Ascending aorta (tissue), 2 donors: ENCODE measurements around the gene PCDHAC2. TPM values are rescaled to one million over a fixed set of nuclear protein-coding genes. Genes with fewer than 3 reads are reported as not detected.
A peak's percentile ranks its signal among the peaks of the same experiment; 100 is the strongest.

Experiments
- DNase-seq, 2 donors: peaks; one replicate each; pipeline ENCODE4 v3.0.0-alpha.2; 2019; ENCODE audit warnings: low spot score in 2 of 2
- H3K27ac ChIP-seq, 2 donors: fragments of 200-600 bp; sonication (generic); one replicate each; pipeline ENCODE4 v1.5.1; 2016 to 2017; ENCODE audit warnings: mild to moderate bottlenecking in 1 of 2
- H3K27me3 ChIP-seq: fragments of 200-600 bp; sonication (generic); one replicate; pipeline ENCODE4 v1.5.1; 2017
- H3K36me3 ChIP-seq, 2 donors: fragments of 200-600 bp; sonication (generic); one replicate each; pipeline ENCODE4 v1.5.1; 2016
- H3K4me1 ChIP-seq, 2 donors: fragments of 200-600 bp; sonication (generic); one replicate each; pipeline ENCODE4 v1.5.1; 2016 to 2017; ENCODE audit warnings: mild to moderate bottlenecking in 1 of 2
- H3K4me3 ChIP-seq, 2 donors: fragments of 200-600 bp; sonication (generic); one replicate each; pipeline ENCODE4 v1.5.1; 2016 to 2017; ENCODE audit warnings: mild to moderate bottlenecking in 1 of 2
- H3K9me3 ChIP-seq, 2 donors: fragments of 200-600 bp; sonication (generic); one replicate each; pipeline ENCODE4 v1.5.1; 2016
- CTCF ChIP-seq, 3 experiments: fragments of 200-600 bp in 2 of 3; fragments of 450-650 bp in 1 of 3; sonication (generic) in 2 of 3; IDR thresholded peaks; one replicate each; pipeline ENCODE4 v1.5.1; 2016 to 2019; ENCODE audit warnings: antibody characterized with exemption in 3 of 3, mild to moderate bottlenecking in 1 of 3, moderate library complexity in 1 of 3
- intact Hi-C: fragments of 100-400 bp; cut with DNase I; formaldehyde crosslinking; loops from one replicate; pipeline ENCODE4 v1.15.1; 2023
- total RNA-seq: library from RNA; depleted of rRNA; stranded (reverse); fragments of >200 nt; gene quantifications from one replicate; pipeline ENCODE4 v1.1.0, GENCODE V29; 2016

The PCDHAC2 gene
- total RNA-seq, 1 donor from 2014 or later = not detected

GRCh38 chr5:141001446-141001843, 35.2 kb downstream of the PCDHAC2 start:
- Histone ChIP-seq H3K4me3 (peak overlapping the region; percentile 32 to 45), H3K27me3 (no peaks in the 10 kb centered on the region), H3K4me1 (no peaks in the 10 kb centered on the region), H3K36me3 (no peaks in the 10 kb centered on the region), H3K27ac (no peak overlapping the region), H3K9me3 (no peaks in the 10 kb centered on the region)
- intact Hi-C loops = no loop called here
- DNase-seq = no peak
- no peak for TF ChIP-seq CTCF (IDR thresholded peaks at IDR 0.05)

- no peak for DNase-seq
- H3K27me3 ChIP-seq = no peaks in the 10 kb centered on the region
Measured at GRCh38 chr5:141001844-141002604, 35.7 kb downstream of the PCDHAC2 start.

GRCh38 chr5:141002605-141002965, 36.3 kb downstream of the PCDHAC2 start:
- TF ChIP-seq CTCF (IDR thresholded peaks at IDR 0.05) = no peak
- intact Hi-C loops = no loop called here
- no peak for DNase-seq
- Histone ChIP-seq H3K9me3 (no peaks in the 10 kb centered on the region), H3K4me3 (no peak overlapping the region), H3K27me3 (no peaks in the 10 kb centered on the region), H3K27ac (no peak overlapping the region), H3K36me3 (no peaks in the 10 kb centered on the region), H3K4me1 (no peaks in the 10 kb centered on the region)

More at GRCh38 chr5:141001844-141002604, 35.7 kb downstream of the PCDHAC2 start:
- TF ChIP-seq CTCF (IDR thresholded peaks at IDR 0.05) = no peak
- Histone ChIP-seq H3K9me3 (no peaks in the 10 kb centered on the region), H3K4me1 (no peaks in the 10 kb centered on the region), H3K36me3 (no peaks in the 10 kb centered on the region), H3K4me3 (peak overlapping the region; percentile 32 to 45), H3K27ac (no peak overlapping the region)
- intact Hi-C loops = no loop called here

- no peaks in the 10 kb centered on the region for H3K9me3 ChIP-seq
- no peaks in the 10 kb centered on the region for H3K27me3 ChIP-seq
- no peak for DNase-seq
- no peak overlapping the region for H3K27ac ChIP-seq
- no peaks in the 10 kb centered on the region for H3K36me3 ChIP-seq
- H3K4me3 ChIP-seq = no peak overlapping the region
- intact Hi-C loops = no loop called here
- no peak for TF ChIP-seq CTCF (IDR thresholded peaks at IDR 0.05)
- H3K4me1 ChIP-seq = no peaks in the 10 kb centered on the region
Measured at GRCh38 chr5:141003031-141003430, 36.8 kb downstream of the PCDHAC2 start.

GRCh38 chr5:141003791-141004611, 37.7 kb downstream of the PCDHAC2 start:
- H3K4me3 ChIP-seq = no peak overlapping the region
- DNase-seq = no peak
- no peaks in the 10 kb centered on the region for H3K36me3 ChIP-seq
- no peaks in the 10 kb centered on the region for H3K27me3 ChIP-seq
- intact Hi-C loops = no loop called here
- H3K27ac ChIP-seq = no peak overlapping the region
- no peaks in the 10 kb centered on the region for H3K9me3 ChIP-seq
- H3K4me1 ChIP-seq = no peaks in the 10 kb centered on the region
- no peak for TF ChIP-seq CTCF (IDR thresholded peaks at IDR 0.05)
